IPS-20b (cell line): ENCODE results near the gene C1QTNF6.

Experiments used
- H3K27ac ChIP-seq: one replicate; pipeline ENCODE4 v1.5.1; 2013; ENCODE audit warnings: low read length
- H3K27me3 ChIP-seq: 2 replicates; pipeline ENCODE4 v1.6.1; 2013; ENCODE audit warnings: mild to moderate bottlenecking, low read length, inconsistent platforms; ENCODE audit not compliant: insufficient read depth
- H3K36me3 ChIP-seq: 2 replicates; pipeline ENCODE4 v1.6.1; 2013; ENCODE audit warnings: low read depth, mild to moderate bottlenecking, inconsistent platforms, low read length, moderate library complexity; ENCODE audit not compliant: insufficient read depth
- H3K4me1 ChIP-seq: 2 replicates; pipeline ENCODE4 v1.6.1; 2013; ENCODE audit warnings: mild to moderate bottlenecking, control low read depth, inconsistent platforms, low read length, moderate library complexity; ENCODE audit not compliant: insufficient read depth
- H3K4me3 ChIP-seq: 2 replicates; pipeline ENCODE4 v1.5.1; 2013; ENCODE audit warnings: mild to moderate bottlenecking, low read length, inconsistent platforms
- H3K9ac ChIP-seq: 2 replicates; pipeline ENCODE4 v1.6.1; 2013; ENCODE audit warnings: low read depth, mild to moderate bottlenecking, inconsistent platforms, low read length, moderate library complexity
- H3K9me3 ChIP-seq: 2 replicates; pipeline ENCODE4 v1.6.1; 2013; ENCODE audit warnings: mild to moderate bottlenecking, low read depth, low read length, inconsistent platforms; ENCODE audit not compliant: insufficient read depth

The C1QTNF6 gene

GRCh38 chr22:37210041-37210803 is 22.2 kb upstream of the C1QTNF6 start:
- Histone ChIP-seq H3K4me3 (no peak overlapping the region), H3K27me3 (peaks cover 18% of the 10 kb centered on the region)

GRCh38 chr22:37209140-37209845 is 21.2 kb upstream of the C1QTNF6 start:
- Histone ChIP-seq H3K36me3 (no peaks in the 10 kb centered on the region), H3K9me3 (no peaks in the 10 kb centered on the region), H3K4me3 (no peak overlapping the region), H3K4me1 (no peaks in the 10 kb centered on the region; the same call in 1 of the 2 replicates), H3K27ac (no peak overlapping the region), H3K9ac (no peak overlapping the region), H3K27me3 (peaks cover 18% of the 10 kb centered on the region)

More at GRCh38 chr22:37210041-37210803, 22.2 kb upstream of the C1QTNF6 start:
- Histone ChIP-seq H3K4me1 (no peaks in the 10 kb centered on the region; the same call in 1 of the 2 replicates), H3K9me3 (no peaks in the 10 kb centered on the region), H3K27ac (no peak overlapping the region), H3K36me3 (no peaks in the 10 kb centered on the region), H3K9ac (no peak overlapping the region)

- peaks cover 18% of the 10 kb centered on the region for H3K27me3 ChIP-seq
- H3K27ac ChIP-seq, result no peak overlapping the region
- no peaks in the 10 kb centered on the region; the same call in 1 of the 2 replicates for H3K4me1 ChIP-seq
- H3K36me3 ChIP-seq, result no peaks in the 10 kb centered on the region
- H3K4me3 ChIP-seq, result no peak overlapping the region
- H3K9me3 ChIP-seq, result no peaks in the 10 kb centered on the region
- H3K9ac ChIP-seq, result no peak overlapping the region
Measured at GRCh38 chr22:37208401-37209139, 20.5 kb upstream of the C1QTNF6 start.

- Histone ChIP-seq H3K4me1 (no peaks in the 10 kb centered on the region; the same call in 1 of the 2 replicates), H3K27me3 (peaks cover 15% of the 10 kb centered on the region), H3K36me3 (no peaks in the 10 kb centered on the region), H3K9me3 (no peaks in the 10 kb centered on the region), H3K27ac (no peak overlapping the region), H3K9ac (no peak overlapping the region), H3K4me3 (no peak overlapping the region)
Measured at GRCh38 chr22:37207981-37208380, 19.9 kb upstream of the C1QTNF6 start.

- H3K9me3 ChIP-seq, result no peaks in the 10 kb centered on the region
- H3K36me3 ChIP-seq, result no peaks in the 10 kb centered on the region
- no peak overlapping the region for H3K4me3 ChIP-seq
- H3K27ac ChIP-seq, result no peak overlapping the region
- no peak overlapping the region for H3K9ac ChIP-seq
- peaks cover 10% of the 10 kb centered on the region for H3K27me3 ChIP-seq
- H3K4me1 ChIP-seq, result no peaks in the 10 kb centered on the region; the same call in 1 of the 2 replicates
Measured at GRCh38 chr22:37206841-37207821, 19.1 kb upstream of the C1QTNF6 start.

GRCh38 chr22:37206118-37206840 is 18.2 kb upstream of the C1QTNF6 start:
- Histone ChIP-seq H3K9ac (no peak overlapping the region), H3K36me3 (no peaks in the 10 kb centered on the region), H3K4me1 (no peaks in the 10 kb centered on the region), H3K9me3 (no peaks in the 10 kb centered on the region), H3K27me3 (peaks cover 2% of the 10 kb centered on the region), H3K4me3 (no peak overlapping the region), H3K27ac (no peak overlapping the region)

- Histone ChIP-seq H3K27ac (no peak overlapping the region), H3K9me3 (no peaks in the 10 kb centered on the region), H3K4me1 (no peaks in the 10 kb centered on the region; the same call in 1 of the 2 replicates), H3K9ac (no peak overlapping the region), H3K27me3 (no peaks in the 10 kb centered on the region), H3K36me3 (no peaks in the 10 kb centered on the region), H3K4me3 (no peak overlapping the region)
Measured at GRCh38 chr22:37205046-37205445, 17.0 kb upstream of the C1QTNF6 start.

- Histone ChIP-seq H3K36me3 (no peaks in the 10 kb centered on the region), H3K27ac (no peak overlapping the region), H3K4me1 (no peaks in the 10 kb centered on the region; the same call in 1 of the 2 replicates), H3K4me3 (no peak overlapping the region), H3K9me3 (no peaks in the 10 kb centered on the region), H3K9ac (no peak overlapping the region), H3K27me3 (no peaks in the 10 kb centered on the region)
Measured at GRCh38 chr22:37204045-37204655, 16.1 kb upstream of the C1QTNF6 start.

GRCh38 chr22:37203354-37204044 is 15.5 kb upstream of the C1QTNF6 start:
- no peaks in the 10 kb centered on the region for H3K27me3 ChIP-seq
- H3K4me1 ChIP-seq, result no peaks in the 10 kb centered on the region; the same call in 1 of the 2 replicates
- H3K27ac ChIP-seq, result no peak overlapping the region
- H3K9ac ChIP-seq, result no peak overlapping the region
- H3K9me3 ChIP-seq, result no peaks in the 10 kb centered on the region
- H3K4me3 ChIP-seq, result no peak overlapping the region
- no peaks in the 10 kb centered on the region for H3K36me3 ChIP-seq

- H3K27ac ChIP-seq, result no peak overlapping the region
- H3K4me1 ChIP-seq, result peaks cover 5% of the 10 kb centered on the region; the same call in 1 of the 2 replicates
- no peaks in the 10 kb centered on the region for H3K9me3 ChIP-seq
- H3K9ac ChIP-seq, result no peak overlapping the region
- H3K27me3 ChIP-seq, result no peaks in the 10 kb centered on the region
- H3K36me3 ChIP-seq, result no peaks in the 10 kb centered on the region
- H3K4me3 ChIP-seq, result no peak overlapping the region
Measured at GRCh38 chr22:37202716-37203115, 14.7 kb upstream of the C1QTNF6 start.
